ENCODE data around the gene PTPRG. TPM values are rescaled to one million over a fixed set of nuclear protein-coding genes. Genes with fewer than 3 reads are reported as not detected.

PTPRG gene
- total RNA-seq, 2 experiments from 2014 or later: 0.13 to 0.70 TPM

GRCh38 chr3:62289922-62290321, 728.6 kb downstream of the PTPRG start:
- Histone ChIP-seq H3K4me3 (ENCODE audit: low read depth, low read length, poor library complexity, severe bottlenecking) (no peak overlapping the region), H3K9me2 (ENCODE audit: insufficient read depth, low read length) (no peaks in the 10 kb centered on the region), H3K4me2 (ENCODE audit: low read length) (no peak overlapping the region), H4K20me1 (ENCODE audit: insufficient read depth, low read length) (no peaks in the 10 kb centered on the region), H3K4me1 (ENCODE audit: insufficient read depth, low read length, poor library complexity, severe bottlenecking) (no peaks in the 10 kb centered on the region), H3K79me2 (ENCODE audit: insufficient read depth, low read depth, low read length) (no peaks in the 10 kb centered on the region), H3K27ac (ENCODE audit: low read depth, low read length, poor library complexity, severe bottlenecking) (no peak overlapping the region), H2AFZ (ENCODE audit: low read length) (no peak overlapping the region), H3K9me3 (ENCODE audit: low read length) (no peaks in the 10 kb centered on the region), H3K36me3 (ENCODE audit: insufficient read depth, low read length) (no peaks in the 10 kb centered on the region)
- ChIA-PET CTCF (ENCODE audit: unreplicated experiment) (no interaction called here), POLR2A (interaction anchor here (0.7 to 1.6 kb wide), 2 partner anchors 11 to 168 kb away, joined by 3 to 4 read pairs; no protein-coding TSS in a partner anchor)
- BruUV-seq (replicated peaks): no TSS peak
- DNase-seq (ENCODE audit: low spot score): no peak
- intact Hi-C loops (cut with micrococcal nuclease; ENCODE audit: unreplicated experiment): no loop called here
- no peak for TF ChIP-seq CTCF (conservative IDR thresholded peaks at IDR 0.05; ENCODE audit: low read length)
- TF ChIP-seq EZH2phosphoT487 (IDR thresholded peaks at IDR 0.05; ENCODE audit: borderline replicate concordance, low read depth, low read length): no peak

GRCh38 chr3:62293051-62293780, 731.8 kb downstream of the PTPRG start:
- H3K36me3 ChIP-seq (ENCODE audit: insufficient read depth, low read length): no peaks in the 10 kb centered on the region
- no TSS peak for BruUV-seq (replicated peaks)
- intact Hi-C loops (cut with micrococcal nuclease; ENCODE audit: unreplicated experiment): no loop called here
- no peaks in the 10 kb centered on the region for H3K4me1 ChIP-seq (ENCODE audit: insufficient read depth, low read length, poor library complexity, severe bottlenecking)
- no peak overlapping the region for H3K27ac ChIP-seq (ENCODE audit: low read depth, low read length, poor library complexity, severe bottlenecking)
- H3K4me3 ChIP-seq (ENCODE audit: low read depth, low read length, poor library complexity, severe bottlenecking): no peak overlapping the region
- DNase-seq (ENCODE audit: low spot score): no peak
- TF ChIP-seq CTCF (conservative IDR thresholded peaks at IDR 0.05; ENCODE audit: low read length): no peak
- TF ChIP-seq EZH2phosphoT487 (IDR thresholded peaks at IDR 0.05; ENCODE audit: borderline replicate concordance, low read depth, low read length): no peak
- no peak overlapping the region for H3K4me2 ChIP-seq (ENCODE audit: low read length)
- H4K20me1 ChIP-seq (ENCODE audit: insufficient read depth, low read length): no peaks in the 10 kb centered on the region
- H3K9me2 ChIP-seq (ENCODE audit: insufficient read depth, low read length): no peaks in the 10 kb centered on the region
- no peak overlapping the region for H2AFZ ChIP-seq (ENCODE audit: low read length)
- no peaks in the 10 kb centered on the region for H3K9me3 ChIP-seq (ENCODE audit: low read length)
- ChIA-PET CTCF (ENCODE audit: unreplicated experiment) (no interaction called here), POLR2A (interaction anchor here (0.7 kb wide), 1 partner anchor 74 kb away, joined by 3 read pairs; no protein-coding TSS in a partner anchor)
- no peaks in the 10 kb centered on the region for H3K79me2 ChIP-seq (ENCODE audit: insufficient read depth, low read depth, low read length)

DNA sequence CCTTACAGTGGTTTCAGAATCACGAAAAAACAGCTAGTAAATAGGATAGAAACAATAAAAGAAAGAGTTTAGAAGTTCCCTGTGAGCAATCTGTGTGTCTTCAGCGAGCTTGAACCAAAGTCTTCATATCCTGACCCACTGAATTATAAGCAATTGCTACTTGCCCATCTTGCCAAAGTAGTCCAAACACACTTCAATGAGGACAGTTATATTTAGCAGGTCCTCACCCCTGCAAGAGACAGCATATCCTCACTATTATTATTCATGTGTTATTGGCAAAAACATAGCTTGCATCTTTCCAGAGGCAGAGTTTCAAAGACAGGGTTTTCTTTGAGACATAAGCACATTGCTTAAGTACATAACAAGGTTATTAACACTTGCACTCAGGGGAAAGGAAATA, 734.2 kb downstream of the PTPRG start:
- intact Hi-C loops (cut with micrococcal nuclease; ENCODE audit: unreplicated experiment): no loop called here
- no peak for TF ChIP-seq CTCF (conservative IDR thresholded peaks at IDR 0.05; ENCODE audit: low read length)
- Histone ChIP-seq H3K36me3 (ENCODE audit: insufficient read depth, low read length) (no peaks in the 10 kb centered on the region), H4K20me1 (ENCODE audit: insufficient read depth, low read length) (no peaks in the 10 kb centered on the region), H3K9me2 (ENCODE audit: insufficient read depth, low read length) (no peaks in the 10 kb centered on the region), H3K4me3 (ENCODE audit: low read depth, low read length, poor library complexity, severe bottlenecking) (no peak overlapping the region), H3K4me2 (ENCODE audit: low read length) (no peak overlapping the region), H2AFZ (ENCODE audit: low read length) (no peak overlapping the region), H3K27ac (ENCODE audit: low read depth, low read length, poor library complexity, severe bottlenecking) (no peak overlapping the region), H3K9me3 (ENCODE audit: low read length) (no peaks in the 10 kb centered on the region), H3K4me1 (ENCODE audit: insufficient read depth, low read length, poor library complexity, severe bottlenecking) (no peaks in the 10 kb centered on the region), H3K79me2 (ENCODE audit: insufficient read depth, low read depth, low read length) (no peaks in the 10 kb centered on the region)
- no TSS peak for BruUV-seq (replicated peaks)
- DNase-seq (ENCODE audit: low spot score): no peak
- ChIA-PET POLR2A (interaction anchor here (0.8 to 1.4 kb wide), 3 partner anchors 9 to 638 kb away, joined by 3 to 6 read pairs (median 3); no protein-coding TSS in a partner anchor), CTCF (ENCODE audit: unreplicated experiment) (no interaction called here)
